ENCODE results near the gene EIF2B5. TPM values are rescaled to one million over a fixed set of nuclear protein-coding genes. Genes with fewer than 3 reads are reported as not detected.

EIF2B5 gene
- total and polyA plus RNA-seq, 2 of the 13 experiments (the other 11 are each of a cell fraction or from before 2014, with no cell fraction given), result 38.4 to 60.2 TPM

- TF ChIP-seq SSRP1 (CRISPR knock-in tag; IDR thresholded peaks at IDR 0.05) (no peak), CEBPB (IDR thresholded peaks at IDR 0.05; ENCODE audit: borderline replicate concordance, low read depth, low read length) (peak; percentile 91), TERF1 (CRISPR knock-in tag; IDR thresholded peaks at IDR 0.05) (no peak), HOXA7 (CRISPR knock-in tag; IDR thresholded peaks at IDR 0.05) (no peak), HNRNPH1 (optimal IDR thresholded peaks at IDR 0.05; ENCODE audit: low read depth, low read length) (no peak), MEIS2 (CRISPR knock-in tag; IDR thresholded peaks at IDR 0.05) (no peak), ATF3 (CRISPR knock-in tag; IDR thresholded peaks at IDR 0.05) (no peak), ZNF556 (CRISPR knock-in tag; IDR thresholded peaks at IDR 0.05; ENCODE audit: borderline replicate concordance) (no peak)
Measured at GRCh38 chr3:184144505-184144904, 9.3 kb downstream of the EIF2B5 start (continued).

DNA sequence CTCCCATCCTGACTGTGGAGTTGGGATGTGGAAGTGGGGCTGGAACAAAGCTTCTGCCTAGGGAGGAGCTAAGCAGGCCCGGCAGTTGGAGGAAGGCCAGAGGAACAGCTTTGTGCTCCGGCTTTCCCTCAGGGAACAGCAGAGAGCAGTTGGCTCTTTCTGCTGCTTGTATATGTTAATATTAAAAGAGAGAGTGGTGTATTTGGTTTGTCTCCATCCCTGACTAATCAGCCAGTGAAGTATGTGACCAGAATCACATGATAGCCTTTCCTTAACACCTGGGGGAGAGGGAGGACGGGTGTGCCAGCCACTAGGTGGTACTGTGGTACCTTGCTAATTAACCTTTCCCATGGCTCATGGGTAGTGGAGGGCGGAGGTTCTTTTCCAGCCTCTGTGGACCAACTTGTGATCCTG is 10.0 kb downstream of the EIF2B5 start:
- H3K9me3 ChIP-seq (ENCODE audit: low read length), result no peaks in the 10 kb centered on the region
- in situ Hi-C loops (cut with HindIII; ENCODE audit: extremely low pct_ligation_motif_present, low pct_unique_long_range_greater_than_20kb), result loop anchor here (25.0 kb wide), 1 partner anchor 258 kb away; the partner anchor contains the start of gene PARL
- CTCF ChIA-PET (ENCODE audit: low intra/inter-chr PET ratio, low total read pairs), result interaction anchor here (1.1 kb wide), 1 partner anchor 144 kb away, joined by 3 read pairs; no protein-coding TSS in a partner anchor
- TF ChIP-seq ZMYM4 (CRISPR knock-in tag; IDR thresholded peaks at IDR 0.05) (no peak), DRAP1 (CRISPR knock-in tag; IDR thresholded peaks at IDR 0.05) (no peak), GATAD1 (CRISPR knock-in tag; IDR thresholded peaks at IDR 0.05) (no peak), SAP130 (CRISPR knock-in tag; IDR thresholded peaks at IDR 0.05; ENCODE audit: low read depth) (peak; percentile 47), ZMAT3 (CRISPR knock-in tag; conservative IDR thresholded peaks at IDR 0.05) (no peak), TCF7 (IDR thresholded peaks at IDR 0.05; ENCODE audit: low read depth) (no peak), TEAD3 (CRISPR knock-in tag; optimal IDR thresholded peaks at IDR 0.05; ENCODE audit: borderline replicate concordance) (peak; percentile 34)
- TF ChIP-seq, protein P1, sequence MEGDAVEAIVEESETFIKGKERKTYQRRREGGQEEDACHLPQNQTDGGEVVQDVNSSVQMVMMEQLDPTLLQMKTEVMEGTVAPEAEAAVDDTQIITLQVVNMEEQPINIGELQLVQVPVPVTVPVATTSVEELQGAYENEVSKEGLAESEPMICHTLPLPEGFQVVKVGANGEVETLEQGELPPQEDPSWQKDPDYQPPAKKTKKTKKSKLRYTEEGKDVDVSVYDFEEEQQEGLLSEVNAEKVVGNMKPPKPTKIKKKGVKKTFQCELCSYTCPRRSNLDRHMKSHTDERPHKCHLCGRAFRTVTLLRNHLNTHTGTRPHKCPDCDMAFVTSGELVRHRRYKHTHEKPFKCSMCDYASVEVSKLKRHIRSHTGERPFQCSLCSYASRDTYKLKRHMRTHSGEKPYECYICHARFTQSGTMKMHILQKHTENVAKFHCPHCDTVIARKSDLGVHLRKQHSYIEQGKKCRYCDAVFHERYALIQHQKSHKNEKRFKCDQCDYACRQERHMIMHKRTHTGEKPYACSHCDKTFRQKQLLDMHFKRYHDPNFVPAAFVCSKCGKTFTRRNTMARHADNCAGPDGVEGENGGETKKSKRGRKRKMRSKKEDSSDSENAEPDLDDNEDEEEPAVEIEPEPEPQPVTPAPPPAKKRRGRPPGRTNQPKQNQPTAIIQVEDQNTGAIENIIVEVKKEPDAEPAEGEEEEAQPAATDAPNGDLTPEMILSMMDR (CRISPR knock-in tag; IDR thresholded peaks at IDR 0.05), result peak; percentile 81
- TF ChIP-seq, protein P2, sequence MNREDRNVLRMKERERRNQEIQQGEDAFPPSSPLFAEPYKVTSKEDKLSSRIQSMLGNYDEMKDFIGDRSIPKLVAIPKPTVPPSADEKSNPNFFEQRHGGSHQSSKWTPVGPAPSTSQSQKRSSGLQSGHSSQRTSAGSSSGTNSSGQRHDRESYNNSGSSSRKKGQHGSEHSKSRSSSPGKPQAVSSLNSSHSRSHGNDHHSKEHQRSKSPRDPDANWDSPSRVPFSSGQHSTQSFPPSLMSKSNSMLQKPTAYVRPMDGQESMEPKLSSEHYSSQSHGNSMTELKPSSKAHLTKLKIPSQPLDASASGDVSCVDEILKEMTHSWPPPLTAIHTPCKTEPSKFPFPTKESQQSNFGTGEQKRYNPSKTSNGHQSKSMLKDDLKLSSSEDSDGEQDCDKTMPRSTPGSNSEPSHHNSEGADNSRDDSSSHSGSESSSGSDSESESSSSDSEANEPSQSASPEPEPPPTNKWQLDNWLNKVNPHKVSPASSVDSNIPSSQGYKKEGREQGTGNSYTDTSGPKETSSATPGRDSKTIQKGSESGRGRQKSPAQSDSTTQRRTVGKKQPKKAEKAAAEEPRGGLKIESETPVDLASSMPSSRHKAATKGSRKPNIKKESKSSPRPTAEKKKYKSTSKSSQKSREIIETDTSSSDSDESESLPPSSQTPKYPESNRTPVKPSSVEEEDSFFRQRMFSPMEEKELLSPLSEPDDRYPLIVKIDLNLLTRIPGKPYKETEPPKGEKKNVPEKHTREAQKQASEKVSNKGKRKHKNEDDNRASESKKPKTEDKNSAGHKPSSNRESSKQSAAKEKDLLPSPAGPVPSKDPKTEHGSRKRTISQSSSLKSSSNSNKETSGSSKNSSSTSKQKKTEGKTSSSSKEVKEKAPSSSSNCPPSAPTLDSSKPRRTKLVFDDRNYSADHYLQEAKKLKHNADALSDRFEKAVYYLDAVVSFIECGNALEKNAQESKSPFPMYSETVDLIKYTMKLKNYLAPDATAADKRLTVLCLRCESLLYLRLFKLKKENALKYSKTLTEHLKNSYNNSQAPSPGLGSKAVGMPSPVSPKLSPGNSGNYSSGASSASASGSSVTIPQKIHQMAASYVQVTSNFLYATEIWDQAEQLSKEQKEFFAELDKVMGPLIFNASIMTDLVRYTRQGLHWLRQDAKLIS (CRISPR knock-in tag; IDR thresholded peaks at IDR 0.05), result no peak

More for the DNA sequence above, 10.0 kb downstream of the EIF2B5 start:
- H3K4me3 ChIP-seq (replicated peaks in 1 of 3; ENCODE audit: insufficient read depth in 1 of 3, low read depth in 2 of 3, low read length in 3 of 3), result no peak overlapping the region
- no peak overlapping the region for H3K9ac ChIP-seq (ENCODE audit: insufficient read depth, low read depth, low read length)
- peak; percentile 80 for ATAC-seq
- POLR2A ChIA-PET, result interaction anchor here (0.8 to 1.2 kb wide), 5 partner anchors 10 to 97 kb away, joined by 3 to 7 read pairs (median 4); partner anchors contain the start of genes ABCF3, DVL3 and EIF2B5
- H4K20me1 ChIP-seq (ENCODE audit: insufficient read depth, low read length), result no peaks in the 10 kb centered on the region
- intact Hi-C loops (cut with micrococcal nuclease; ENCODE audit: unreplicated experiment), result loop anchor here (1.0 to 5.0 kb wide), 2 partner anchors 42 to 97 kb away; partner anchors contain the start of gene ABCF3
- DNase-seq (ENCODE audit: low spot score), result peak; percentile 49
- peaks cover 26 to 59% of the 10 kb centered on the region in 2 experiments for H3K36me3 ChIP-seq (replicated peaks in 1 of 2; ENCODE audit: control insufficient read depth in 1 of 2, insufficient read depth in 2 of 2, low read length in 2 of 2)
- H3K27me3 ChIP-seq (ENCODE audit: control insufficient read depth in 1 of 2, insufficient read depth in 2 of 2, low read length in 2 of 2), result no peaks in the 10 kb centered on the region
- 83% methylated on average over 4 of the region's 4 CpGs for WGBS (ENCODE audit: low lambda C conversion rate)
- H3K4me1 ChIP-seq (ENCODE audit: insufficient read depth, low read length), result peaks cover 7% of the 10 kb centered on the region
- H3K27ac ChIP-seq (ENCODE audit: extremely low read length, insufficient read depth, low read length), result no peak overlapping the region
- peak; percentile 72 for FAIRE-seq
- H3K4me2 ChIP-seq (ENCODE audit: low read depth, low read length), result no peak overlapping the region
- no peaks in the 10 kb centered on the region for H3K79me2 ChIP-seq (ENCODE audit: insufficient read depth, low read length)
- BruUV-seq (replicated peaks), result no TSS peak
- H2AFZ ChIP-seq (ENCODE audit: low read length), result no peak overlapping the region
